ENCODE data around the gene CMTM3. TPM values are rescaled to one million over a fixed set of nuclear protein-coding genes. Genes with fewer than 3 reads are reported as not detected.
A peak's percentile ranks its signal among the peaks of the same experiment; 100 is the strongest.
"Not testable (repeated sequence)": the region's sequence is repeated elsewhere in the genome, so short reads cannot be mapped to it uniquely, and the experiment has no call there.

CMTM3 gene
- total RNA-seq, 1 experiment from 2014 or later = 17.3 TPM

DNA sequence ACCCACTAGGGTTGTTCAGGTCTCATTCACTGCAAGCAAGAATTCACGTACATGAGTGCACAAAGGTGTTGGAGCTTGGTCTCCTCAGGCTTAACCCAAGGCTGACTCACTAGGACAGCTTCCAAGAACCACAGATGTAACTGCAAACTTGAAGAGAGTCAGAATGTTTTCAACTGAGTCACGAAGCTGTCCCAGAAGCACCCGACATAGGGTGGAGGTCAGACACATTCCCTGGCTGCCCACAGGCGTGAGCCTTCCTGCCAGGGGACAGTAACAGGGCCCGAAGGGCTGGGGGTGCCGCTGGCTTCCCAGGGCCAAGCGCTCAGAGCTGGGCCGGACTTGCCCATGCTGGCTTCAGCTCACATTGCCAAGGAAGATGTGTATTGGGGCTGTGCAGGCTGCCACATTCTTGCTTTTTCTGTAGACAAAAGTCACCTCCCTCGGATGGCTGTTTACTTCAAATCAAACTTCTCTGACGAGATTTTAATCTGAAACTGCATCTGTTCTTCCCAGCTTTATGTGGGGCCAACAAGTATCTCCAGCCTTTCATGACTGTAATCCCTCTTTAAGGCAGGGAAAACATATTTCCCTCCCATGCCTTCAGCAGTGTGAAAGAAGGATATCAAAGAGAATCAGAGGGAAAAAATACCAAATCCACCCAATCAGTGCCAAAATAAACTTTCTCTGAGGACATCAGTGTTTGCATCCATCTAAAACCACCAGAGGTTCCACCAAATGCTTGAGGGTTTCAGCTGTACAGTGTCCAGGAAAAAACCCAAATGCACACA lies 14.3 kb downstream of the CMTM3 start:
- Histone ChIP-seq H3K27me3 (no peaks in the 10 kb centered on the region), H3K36me3 (no peaks in the 10 kb centered on the region), H3K9me3 (no peaks in the 10 kb centered on the region), H3K4me3 (no peak overlapping the region)
- DNase-seq = peak; percentile 81

DNA sequence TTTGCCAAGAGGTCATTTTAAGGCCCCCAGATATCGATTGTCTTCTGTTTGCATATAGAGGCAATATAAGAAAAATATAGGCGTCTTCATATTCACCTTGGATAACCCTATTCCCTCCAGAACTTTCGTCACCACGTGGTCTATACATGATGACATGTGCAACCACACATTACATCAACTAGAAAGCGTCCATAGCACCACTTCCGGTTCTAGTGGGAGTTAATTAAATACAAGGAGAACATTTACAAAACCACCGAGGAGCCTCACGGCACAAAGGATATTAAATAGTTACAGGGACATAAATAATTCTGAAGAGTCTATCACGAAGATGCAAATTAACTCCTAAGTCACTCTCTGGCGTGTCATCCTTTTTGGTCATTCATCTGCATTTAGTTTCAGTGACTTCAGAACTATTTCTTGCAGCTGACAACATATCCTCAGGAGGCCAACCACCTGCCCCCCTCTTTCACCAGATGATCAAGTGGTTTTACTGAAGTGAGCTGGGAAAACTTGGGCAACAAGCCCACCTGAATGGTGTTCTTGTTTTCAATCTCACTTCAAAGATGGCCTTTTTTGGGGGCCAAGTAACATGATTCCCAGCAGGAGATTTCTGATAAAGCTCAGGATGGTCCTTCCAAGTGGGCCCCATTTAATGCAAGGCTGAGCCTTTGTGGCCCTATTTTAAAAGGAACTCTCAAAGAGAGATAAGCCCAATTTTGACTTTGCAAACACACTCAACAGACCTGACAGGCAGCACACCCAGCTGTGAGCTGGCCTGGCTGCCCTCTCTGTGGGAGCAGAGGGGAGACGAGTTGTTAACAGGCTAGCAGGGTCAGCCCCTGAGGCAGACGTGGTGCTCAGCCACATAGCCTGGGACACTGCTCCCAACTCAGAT lies 15.3 kb downstream of the CMTM3 start:
- H3K27me3 ChIP-seq = no peaks in the 10 kb centered on the region
- H3K4me3 ChIP-seq = no peak overlapping the region

DNA sequence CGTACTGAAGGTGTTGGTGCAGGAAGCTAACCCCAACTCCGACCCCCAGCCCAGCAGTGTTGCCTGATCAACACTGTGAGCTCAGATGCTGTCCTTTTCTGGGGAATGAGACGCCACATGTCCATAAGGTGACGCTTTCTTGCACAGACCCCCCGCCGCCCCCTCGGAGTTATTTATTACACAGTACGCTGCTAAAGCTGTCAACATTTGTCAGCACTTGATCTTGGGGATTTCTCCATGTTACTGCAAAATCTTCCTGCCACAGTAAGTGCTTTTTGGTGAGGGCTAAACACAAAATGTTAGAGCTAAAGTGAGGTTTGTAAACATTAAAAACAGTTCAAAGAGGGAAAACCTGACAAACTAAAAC lies 15.9 kb downstream of the CMTM3 start:
- no peak overlapping the region for H3K4me3 ChIP-seq
- no peaks in the 10 kb centered on the region for H3K9me3 ChIP-seq
- DNase-seq = no peak
- H3K27me3 ChIP-seq = no peaks in the 10 kb centered on the region
- no peaks in the 10 kb centered on the region for H3K36me3 ChIP-seq

More for the DNA sequence above, 15.3 kb downstream of the CMTM3 start:
- DNase-seq = no peak
- H3K36me3 ChIP-seq = no peaks in the 10 kb centered on the region
- H3K9me3 ChIP-seq = no peaks in the 10 kb centered on the region

DNA sequence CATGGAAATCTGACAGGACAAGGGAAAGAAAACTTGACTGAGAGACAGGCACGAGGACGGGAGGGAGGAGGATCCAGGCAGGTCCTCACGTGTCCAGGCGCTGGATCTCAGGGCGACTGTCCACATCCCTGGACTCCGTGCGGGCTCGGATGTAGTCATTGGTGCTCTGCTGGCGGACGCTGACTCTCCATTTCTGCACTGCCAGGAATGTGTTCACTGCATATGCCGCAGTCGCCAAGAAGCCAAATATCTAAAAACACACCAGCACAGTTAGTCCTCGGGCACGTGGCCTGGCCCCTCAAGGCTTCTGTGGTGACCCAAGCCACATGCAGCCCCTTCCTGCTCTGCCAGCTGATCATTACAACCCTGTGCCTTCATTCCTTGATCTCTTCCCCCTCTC lies 17.5 kb downstream of the CMTM3 start:
- Histone ChIP-seq H3K27me3 (no peaks in the 10 kb centered on the region), H3K36me3 (no peaks in the 10 kb centered on the region), H3K4me3 (no peak overlapping the region), H3K9me3 (no peaks in the 10 kb centered on the region)
- no peak for DNase-seq

DNA sequence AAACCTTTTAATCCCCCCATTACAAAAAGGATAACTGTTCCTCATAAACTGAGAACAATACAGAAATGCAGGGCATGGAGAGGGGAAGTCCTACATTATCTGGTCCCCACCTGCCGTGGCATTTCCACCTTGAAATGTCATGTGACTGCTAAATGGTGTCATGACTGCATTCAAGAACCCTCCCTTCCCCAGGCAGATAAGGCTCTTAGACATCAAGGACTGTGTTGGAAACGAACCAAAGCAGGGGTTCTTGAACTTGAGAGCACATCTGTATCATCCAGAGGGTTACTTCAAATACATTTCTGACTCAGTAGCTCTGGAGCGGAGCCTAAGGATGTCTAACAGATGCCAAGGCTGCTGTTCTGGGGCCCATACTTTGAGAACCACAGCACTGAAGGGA lies 18.4 kb downstream of the CMTM3 start:
- Histone ChIP-seq H3K36me3 (no peaks in the 10 kb centered on the region), H3K9me3 (no peaks in the 10 kb centered on the region), H3K27me3 (no peaks in the 10 kb centered on the region), H3K4me3 (no peak overlapping the region)
- no peak for DNase-seq

DNA sequence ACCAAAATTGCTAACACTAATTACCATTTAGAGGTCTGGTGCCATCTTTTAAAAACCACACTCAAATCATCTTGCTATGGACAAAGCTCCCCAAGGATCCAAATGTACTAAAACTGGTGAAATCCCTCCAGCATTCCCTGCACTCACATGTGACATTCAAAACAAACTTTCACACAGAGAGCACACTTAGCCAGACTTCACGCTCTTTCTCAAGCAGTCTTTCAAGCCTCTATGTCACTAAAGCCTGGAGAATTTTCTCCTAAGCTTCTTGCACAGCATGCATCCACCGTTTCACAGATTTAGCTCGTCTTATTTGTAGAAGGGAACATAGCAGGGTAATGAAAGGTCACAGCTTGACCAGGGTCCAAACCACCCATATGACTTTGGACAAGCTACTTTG lies 19.3 kb downstream of the CMTM3 start:
- H3K9me3 ChIP-seq = no peaks in the 10 kb centered on the region
- no peaks in the 10 kb centered on the region for H3K36me3 ChIP-seq
- no peak for DNase-seq
- no peak overlapping the region for H3K4me3 ChIP-seq
- no peaks in the 10 kb centered on the region for H3K27me3 ChIP-seq

DNA sequence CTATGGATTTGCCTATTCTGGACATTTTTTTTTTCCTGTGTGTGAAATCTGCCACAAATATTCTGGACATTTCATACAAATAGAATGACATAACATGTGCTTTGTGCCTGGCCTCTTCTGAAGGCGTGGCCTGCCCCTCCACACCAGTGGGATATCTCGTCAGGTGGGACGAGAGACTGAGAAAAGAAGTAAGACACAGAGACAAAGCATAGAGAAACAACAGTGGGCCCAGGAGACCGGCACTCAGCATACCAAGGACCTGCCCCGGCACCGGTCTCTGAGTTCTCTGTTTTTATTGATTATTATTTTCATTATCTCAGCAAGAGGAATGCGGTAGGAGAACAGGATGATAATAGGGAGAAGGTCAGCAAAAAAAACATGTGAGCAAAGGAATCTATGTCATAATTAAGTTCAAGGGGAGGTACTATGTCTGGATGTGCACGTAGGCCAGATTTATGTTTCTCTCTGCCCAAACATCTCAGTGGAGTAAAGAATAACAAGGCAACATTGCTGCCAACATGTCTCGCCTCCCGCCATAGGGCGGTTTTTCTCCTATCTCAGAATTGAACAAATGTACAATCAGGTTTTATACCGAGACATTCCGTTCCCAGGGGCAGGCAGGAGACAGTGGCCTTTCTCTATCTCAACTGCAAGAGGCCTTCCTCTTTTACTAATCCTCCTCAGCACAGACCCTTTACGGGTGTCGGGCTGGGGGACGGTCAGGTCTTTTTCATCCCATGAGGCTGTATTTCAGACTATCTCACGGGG lies 23.3 kb downstream of the CMTM3 start:
- H3K9me3 ChIP-seq = not testable (repeated sequence)

DNA sequence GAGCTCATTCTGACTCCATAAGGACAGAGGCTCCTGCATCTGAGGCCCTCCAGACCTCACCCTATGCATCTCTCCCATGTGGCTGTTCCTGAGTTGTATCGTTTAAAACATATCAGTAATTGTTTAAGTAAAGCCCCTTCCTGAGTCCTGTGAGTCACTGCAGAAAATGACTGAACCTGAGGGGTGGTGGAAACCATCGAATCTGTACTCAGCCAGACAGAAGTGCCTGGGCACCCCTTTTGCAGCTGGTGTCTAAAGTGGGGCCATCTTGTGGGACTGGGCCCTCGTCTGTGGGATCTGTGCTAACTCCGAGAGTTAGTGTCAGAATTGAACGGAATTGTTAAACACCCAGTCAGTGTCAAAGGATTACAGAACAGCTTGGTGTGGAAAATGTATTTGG lies 25.4 kb downstream of the CMTM3 start:
- Histone ChIP-seq H3K4me3 (no peak overlapping the region), H3K36me3 (no peaks in the 10 kb centered on the region), H3K27me3 (no peaks in the 10 kb centered on the region), H3K9me3 (no peaks in the 10 kb centered on the region)
- no peak for DNase-seq

More for the DNA sequence above, 23.3 kb downstream of the CMTM3 start:
- not testable (repeated sequence) for DNase-seq, H3K27me3 ChIP-seq, H3K36me3 ChIP-seq, H3K4me3 ChIP-seq

DNA sequence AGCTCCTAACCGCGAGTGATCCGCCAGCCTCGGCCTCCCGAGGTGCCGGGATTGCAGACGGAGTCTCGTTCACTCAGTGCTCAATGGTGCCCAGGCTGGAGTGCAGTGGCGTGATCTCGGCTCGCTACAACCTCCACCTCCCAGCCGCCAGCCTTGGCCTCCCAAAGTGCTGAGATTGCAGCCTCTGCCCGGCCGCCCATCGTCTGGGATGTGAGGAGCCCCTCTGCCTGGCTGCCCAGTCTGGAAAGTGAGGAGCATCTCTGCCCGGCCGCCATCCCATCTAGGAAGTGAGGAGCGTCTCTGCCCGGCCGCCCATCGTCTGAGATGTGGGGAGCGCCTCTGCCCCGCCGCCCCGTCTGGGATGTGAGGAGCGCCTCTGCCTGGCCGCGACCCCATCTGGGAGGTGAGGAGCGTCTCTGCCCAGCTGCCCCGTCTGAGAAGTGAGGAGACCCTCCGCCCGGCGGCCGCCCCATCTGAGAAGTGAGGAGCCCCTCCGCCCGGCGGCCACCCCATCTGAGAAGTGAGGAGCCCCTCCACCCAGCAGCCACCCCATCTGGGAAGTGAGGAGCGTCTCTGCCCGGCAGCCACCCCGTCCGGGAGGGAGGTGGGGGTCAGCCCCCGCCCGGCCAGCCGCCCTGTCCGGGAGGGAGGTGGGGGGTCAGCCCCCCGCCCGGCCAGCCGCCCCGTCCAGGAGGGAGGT lies 26.2 kb downstream of the CMTM3 start:
- not testable (repeated sequence) for H3K36me3 ChIP-seq, H3K27me3 ChIP-seq, H3K9me3 ChIP-seq, H3K4me3 ChIP-seq, DNase-seq

DNA sequence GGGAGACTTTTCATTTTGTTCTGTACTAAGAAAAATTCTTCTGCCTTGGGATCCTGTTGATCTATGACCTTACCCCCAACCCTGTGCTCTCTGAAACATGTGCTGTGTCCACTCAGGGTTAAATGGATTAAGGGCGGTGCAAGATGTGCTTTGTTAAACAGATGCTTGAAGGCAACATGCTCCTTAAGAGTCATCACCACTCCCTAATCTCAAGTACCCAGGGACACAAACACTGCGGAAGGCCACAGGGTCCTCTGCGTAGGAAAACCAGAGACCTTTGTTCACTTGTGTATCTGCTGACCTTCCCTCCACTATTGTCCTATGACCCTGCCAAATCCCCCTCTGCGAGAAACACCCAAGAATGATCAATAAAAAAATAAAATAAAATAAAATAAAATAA lies 27.1 kb downstream of the CMTM3 start:
- H3K27me3 ChIP-seq, DNase-seq, H3K4me3 ChIP-seq, H3K9me3 ChIP-seq, H3K36me3 ChIP-seq: not testable (repeated sequence)

DNA sequence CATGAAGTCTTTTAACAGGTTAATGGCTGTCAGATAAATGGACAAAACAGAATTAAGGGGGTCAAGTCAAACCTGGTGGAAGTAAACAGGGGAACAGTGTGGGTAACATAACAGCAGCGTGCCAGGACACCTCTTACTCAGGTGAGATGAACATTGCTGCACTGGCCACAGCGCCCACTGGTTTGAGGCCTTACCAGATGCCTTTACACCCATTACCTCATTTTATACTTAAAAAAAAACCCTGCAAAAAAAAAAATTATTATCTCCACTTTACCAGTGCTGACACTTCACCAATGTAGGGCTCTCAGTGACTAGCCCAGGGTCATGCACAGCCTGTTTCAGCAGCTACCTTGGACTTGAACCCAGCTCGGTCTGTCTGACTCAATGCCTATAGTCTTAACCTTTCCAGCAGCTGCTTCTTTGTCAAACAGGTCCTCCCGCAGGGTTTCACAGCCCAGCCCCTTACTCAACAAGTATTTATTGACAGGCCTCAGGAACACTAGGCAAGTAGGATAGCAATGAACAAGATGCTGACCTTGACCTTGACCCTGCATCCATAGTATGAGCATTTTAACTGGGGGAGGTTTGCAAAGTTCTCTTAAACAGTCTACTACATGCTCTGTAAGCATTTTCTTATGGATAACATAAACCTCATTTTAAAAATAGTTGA lies 30.2 kb downstream of the CMTM3 start:
- no peak for DNase-seq
- no peak overlapping the region for H3K4me3 ChIP-seq
- H3K9me3 ChIP-seq = no peaks in the 10 kb centered on the region
- H3K36me3 ChIP-seq = no peaks in the 10 kb centered on the region
- H3K27me3 ChIP-seq = no peaks in the 10 kb centered on the region

DNA sequence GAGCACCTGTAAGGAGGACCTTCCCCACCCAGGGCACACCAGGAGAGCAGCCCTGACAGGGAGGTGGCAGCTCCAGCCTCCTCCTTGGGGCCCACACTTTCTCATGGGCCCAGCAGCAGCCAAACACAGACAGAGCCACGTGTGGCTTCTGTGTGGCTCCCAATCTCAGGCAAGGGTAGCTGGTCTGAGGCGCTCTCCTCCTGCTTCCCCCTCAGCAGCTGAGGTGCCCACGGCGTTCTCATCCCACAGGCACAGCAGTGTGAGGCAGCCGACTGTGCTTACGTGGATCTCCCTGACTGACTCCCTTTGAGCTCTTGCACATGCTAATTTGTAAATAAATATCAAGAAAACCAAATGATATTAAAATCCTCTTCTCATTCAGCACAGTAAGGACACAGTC lies 30.9 kb downstream of the CMTM3 start:
- no peaks in the 10 kb centered on the region for H3K9me3 ChIP-seq
- H3K27me3 ChIP-seq = no peaks in the 10 kb centered on the region
- H3K4me3 ChIP-seq = no peak overlapping the region
- H3K36me3 ChIP-seq = no peaks in the 10 kb centered on the region
- DNase-seq = no peak

DNA sequence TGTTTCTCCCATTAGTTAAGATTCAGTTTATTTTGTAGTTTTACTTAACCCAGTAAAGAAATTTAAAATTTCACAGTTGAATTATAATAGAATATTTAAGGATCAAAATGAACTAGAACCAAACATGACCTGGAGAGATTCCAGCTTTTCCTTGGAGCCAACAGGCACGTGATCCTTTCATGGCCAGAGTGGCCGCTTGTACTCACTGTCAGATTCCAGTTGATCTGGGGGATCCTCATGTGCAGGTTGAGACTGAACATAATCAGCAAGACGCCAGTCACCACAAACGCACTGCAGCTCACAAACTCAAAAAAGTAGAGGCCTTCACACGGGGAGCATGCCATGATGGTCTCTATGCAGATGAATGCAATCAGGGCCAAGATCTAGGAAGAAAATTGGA lies 31.7 kb downstream of the CMTM3 start:
- Histone ChIP-seq H3K4me3 (no peak overlapping the region), H3K27me3 (no peaks in the 10 kb centered on the region), H3K9me3 (no peaks in the 10 kb centered on the region), H3K36me3 (no peaks in the 10 kb centered on the region)
- DNase-seq = no peak

DNA sequence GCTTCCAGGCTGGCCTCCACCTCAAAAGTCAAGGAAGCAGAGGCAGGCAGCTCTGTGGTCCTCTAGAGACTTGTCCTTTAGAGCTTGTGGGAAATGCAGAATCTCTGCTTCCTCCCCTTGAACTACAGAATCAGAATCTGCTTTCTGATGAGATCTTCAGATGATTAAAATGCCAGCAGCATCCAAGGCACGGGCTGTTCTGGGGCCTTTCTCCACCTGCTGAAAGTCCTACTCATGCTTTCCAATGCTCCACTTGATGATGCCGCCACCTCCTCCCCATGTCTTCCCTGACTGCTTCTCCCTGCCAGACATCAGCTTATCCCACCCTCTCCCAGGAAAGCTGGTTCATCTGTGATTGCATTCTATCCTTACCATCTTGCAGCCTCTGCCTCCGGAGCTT lies 33.3 kb downstream of the CMTM3 start:
- no peaks in the 10 kb centered on the region for H3K9me3 ChIP-seq
- H3K27me3 ChIP-seq = no peaks in the 10 kb centered on the region
- H3K36me3 ChIP-seq = no peaks in the 10 kb centered on the region
- no peak for DNase-seq
- no peak overlapping the region for H3K4me3 ChIP-seq

DNA sequence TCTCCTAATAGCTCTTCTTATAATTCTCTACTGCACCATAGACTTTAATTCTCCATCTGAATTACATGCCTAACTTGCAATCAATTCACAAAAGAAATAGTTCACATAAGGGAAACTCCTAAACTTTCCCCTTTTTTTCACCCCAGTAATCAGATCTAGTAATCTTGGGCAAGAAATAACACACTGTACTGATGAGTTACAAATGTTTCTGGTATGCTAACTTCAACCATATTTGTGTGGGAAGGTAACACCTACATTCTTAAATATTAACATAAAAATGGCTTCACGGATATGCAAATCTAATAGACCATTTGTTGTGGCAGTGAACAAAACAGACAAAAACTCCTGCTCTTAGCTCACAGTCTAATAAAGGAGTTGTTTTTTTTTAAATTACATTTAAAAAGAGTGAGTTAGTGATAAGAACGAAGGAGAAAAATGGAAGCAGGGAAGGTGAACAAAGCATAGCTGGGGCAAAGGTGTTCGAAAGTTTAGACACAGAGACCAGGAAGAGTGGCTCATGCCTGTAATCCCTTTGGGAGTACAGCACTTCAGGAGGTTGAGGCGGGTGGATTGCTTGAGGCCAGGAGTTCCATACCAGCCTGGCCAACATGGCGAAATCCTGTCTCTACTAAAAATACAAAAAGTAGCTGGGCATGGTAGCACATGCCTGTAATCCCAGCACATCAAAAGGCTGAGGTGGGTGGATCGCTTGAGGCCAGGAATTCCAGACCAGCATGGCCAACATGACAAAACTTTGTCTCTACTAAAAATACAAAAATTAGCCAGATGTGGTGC lies 34.8 kb downstream of the CMTM3 start:
- no peak for DNase-seq
- no peaks in the 10 kb centered on the region for H3K9me3 ChIP-seq
- H3K4me3 ChIP-seq = no peak overlapping the region
- H3K36me3 ChIP-seq = no peaks in the 10 kb centered on the region
- H3K27me3 ChIP-seq = no peaks in the 10 kb centered on the region
